Body of pancreas (tissue), 4 donors: ENCODE measurements around the gene AQP12B. TPM values are rescaled to one million over a fixed set of nuclear protein-coding genes. Genes with fewer than 3 reads are reported as not detected.
"Not testable (repeated sequence)": the region's sequence is repeated elsewhere in the genome, so short reads cannot be mapped to it uniquely, and the experiment has no call there.

ENCODE experiments used
- ATAC-seq: fragments of 150-250 bp; one replicate; pipeline ENCODE4 v1.9.1; 2016
- DNase-seq, 4 donors: peaks; one replicate each; pipeline ENCODE4 v3.0.0-alpha.2; 2019
- H3K27ac ChIP-seq, 4 donors: fragments of 200-600 bp; sonication (generic); 1 replicate in 3 of 4; 2 replicates in 1 of 4; pipeline versions ENCODE4 v1.5.1 to v1.6.1; 2016 to 2019; ENCODE audit warnings: mild to moderate bottlenecking in 1 of 4, mixed read lengths in 1 of 4, moderate library complexity in 1 of 4
- H3K27me3 ChIP-seq, 2 donors: fragments of 200-600 bp; sonication (generic); one replicate each; pipeline ENCODE4 v1.6.0; 2016; ENCODE audit warnings: mild to moderate bottlenecking in 1 of 2
- H3K36me3 ChIP-seq, 2 donors: fragments of 200-600 bp; sonication (generic); replicated peaks in 1 of 2; 2 replicates each; pipeline ENCODE4 v1.5.1; 2016; ENCODE audit warnings: low read depth in 2 of 2; ENCODE audit not compliant: insufficient read depth in 1 of 2
- H3K4me1 ChIP-seq: fragments of 200-600 bp; sonication (generic); one replicate; pipeline ENCODE4 v1.6.0; 2016
- H3K4me3 ChIP-seq, 2 donors: fragments of 200-600 bp; sonication (generic); 1 replicate in 1 of 2; 2 replicates in 1 of 2; pipeline ENCODE4 v1.5.1; 2016 to 2019
- H3K9me3 ChIP-seq, 3 donors: fragments of 200-600 bp; sonication (generic); 1 replicate in 2 of 3; 2 replicates in 1 of 3; pipeline ENCODE4 v1.5.1; 2016
- CTCF ChIP-seq, 7 experiments: fragments of 450-650 bp in 4 of 7; fragments of 200-600 bp in 3 of 7; sonication (generic) in 3 of 7; IDR thresholded peaks; one replicate each; pipeline ENCODE4 v1.5.1; 2016 to 2019; ENCODE audit warnings: antibody characterized with exemption in 7 of 7
- POLR2A ChIP-seq, 3 donors: fragments of 450-650 bp; IDR thresholded peaks; one replicate each; pipeline ENCODE4 v1.6.1; 2016; ENCODE audit warnings: antibody characterized with exemption in 3 of 3, mild to moderate bottlenecking in 2 of 3
- WGBS, 2 donors: methylation state at CpG; one replicate each; pipeline ENCODE4 v1.1.5; 2017; 5-methylcytosine and 5-hydroxymethylcytosine counted together
- intact Hi-C: fragments of 100-400 bp; cut with DNase I; formaldehyde crosslinking; loops from one replicate; pipeline ENCODE4 v1.15.1; 2023
- total RNA-seq, 2 donors: library from RNA; depleted of rRNA; stranded (reverse); fragments of >200 nt; gene quantifications; one replicate each; pipeline ENCODE4 v1.1.0, GENCODE V29; 2016

The AQP12B gene
- total RNA-seq, 2 donors from 2014 or later, result 328 to 392 TPM

- intact Hi-C loops, result no loop called here
- DNase-seq (peak; percentile 82 to 92 (median 87)), ATAC-seq (peak; percentile 44)
Observed at GRCh38 chr2:240685771-240686371, 3.2 kb upstream of the AQP12B start.

DNA sequence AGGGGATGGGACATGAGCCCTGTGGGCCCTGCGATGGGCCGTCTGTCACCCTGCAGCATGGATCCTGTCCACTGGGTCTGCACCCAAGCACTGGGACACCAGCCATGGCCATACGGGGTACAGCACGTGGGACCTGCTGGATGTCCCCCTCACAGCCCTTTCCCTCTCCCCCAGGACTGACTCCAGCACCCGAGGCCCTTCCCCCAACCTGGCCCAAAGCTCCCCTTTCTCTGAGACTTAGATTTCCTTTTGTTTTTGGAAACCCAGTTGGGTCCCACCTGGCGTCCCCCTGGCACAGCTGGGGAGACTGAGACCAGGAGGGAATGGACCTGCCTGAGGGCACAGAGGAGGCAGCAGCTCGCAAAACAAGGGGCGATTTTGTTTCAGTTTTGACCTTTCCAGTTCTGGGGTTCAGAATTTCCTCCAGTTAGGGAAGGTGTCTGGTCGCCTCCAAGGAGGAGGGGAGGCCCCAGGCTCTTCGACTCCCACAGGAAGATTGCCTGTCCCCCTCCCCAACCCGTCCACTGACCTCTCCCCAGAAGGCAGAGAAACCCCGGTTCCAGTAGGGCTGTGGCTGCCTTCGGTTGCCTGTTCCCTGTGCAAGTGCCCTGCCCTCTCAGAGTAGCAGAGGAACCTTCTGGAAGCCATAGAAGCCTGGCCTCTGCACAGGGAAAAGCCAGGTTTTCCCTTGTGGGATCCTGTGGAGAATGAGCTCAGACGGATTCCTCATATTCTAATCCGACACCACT, 1.5 kb upstream of the AQP12B start:
- 43 to 58% methylated on average over 13 of the region's 15 CpGs for WGBS, 2 donors
- not testable (repeated sequence) for ATAC-seq

More at GRCh38 chr2:240685771-240686371, 3.2 kb upstream of the AQP12B start:
- Histone ChIP-seq H3K4me1 (peaks cover 36% of the 10 kb centered on the region), H3K27me3 (no peaks in the 10 kb centered on the region), H3K36me3 (no peaks in the 10 kb centered on the region), H3K27ac (peak overlapping the region; percentile 40 to 90 (median 85)), H3K9me3 (no peaks in the 10 kb centered on the region), H3K4me3 (no peak overlapping the region)
- peak in 4 of 7 experiments; percentile 42 to 61 (median 48) for TF ChIP-seq CTCF (IDR thresholded peaks at IDR 0.05)
- TF ChIP-seq POLR2A (IDR thresholded peaks at IDR 0.05), result peak; percentile 12 to 81 (median 76)
- WGBS, 2 donors, result 8 to 27% methylated on average over 7 to 10 of the region's 10 CpGs

GRCh38 chr2:240683329-240683979, 769 bp upstream of the AQP12B start:
- H3K36me3 ChIP-seq, intact Hi-C loops, H3K27me3 ChIP-seq, H3K9me3 ChIP-seq, H3K4me3 ChIP-seq: not testable (repeated sequence)
- DNase-seq (peak in 3 of 4 donors; percentile 42 to 59 (median 55)), ATAC-seq (peak; percentile 51)
- peak overlapping the region; percentile 52 to 80 (median 78) for H3K27ac ChIP-seq
- H3K4me1 ChIP-seq, result peaks cover 25% of the 10 kb centered on the region
- 30% methylated on average over 2 of the region's 15 CpGs; no CpG with 5 or more reads in 1 of the 2 donors for WGBS, 2 donors

More for the DNA sequence above, 1.5 kb upstream of the AQP12B start:
- H3K27me3 ChIP-seq, DNase-seq, H3K36me3 ChIP-seq, H3K9me3 ChIP-seq, intact Hi-C loops, H3K4me3 ChIP-seq: not testable (repeated sequence)
- Histone ChIP-seq H3K27ac (peak overlapping the region; percentile 52 to 80 (median 78)), H3K4me1 (peaks cover 28% of the 10 kb centered on the region)

DNA sequence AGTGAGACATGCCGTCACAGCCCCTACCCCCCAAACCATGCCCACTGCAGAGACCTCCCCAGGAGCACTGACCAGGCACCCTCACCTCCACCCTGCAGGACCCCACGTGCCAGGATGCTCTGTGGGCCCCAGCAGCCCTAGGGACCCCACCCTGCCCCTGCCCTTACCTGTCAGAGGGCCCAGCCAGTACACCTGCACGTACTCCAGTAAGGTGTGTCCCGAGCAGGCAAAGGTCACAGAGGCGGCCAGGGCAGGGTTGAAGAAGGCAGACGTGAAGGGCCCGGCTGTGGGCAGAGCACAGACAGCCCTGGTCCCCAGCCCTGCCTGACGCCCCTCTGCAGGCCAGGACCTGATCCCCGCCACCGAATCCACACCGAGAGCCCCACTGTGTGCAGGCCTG, 2.5 kb downstream of the AQP12B start:
- intact Hi-C loops, H3K4me3 ChIP-seq, H3K36me3 ChIP-seq, ATAC-seq, H3K9me3 ChIP-seq, H3K27ac ChIP-seq, DNase-seq, H3K27me3 ChIP-seq: not testable (repeated sequence)
- WGBS, 2 donors, result 16% methylated on average over 2 of the region's 11 CpGs; no CpG with 5 or more reads in 1 of the 2 donors
- H3K4me1 ChIP-seq, result peaks cover 10% of the 10 kb centered on the region

- H3K9me3 ChIP-seq, intact Hi-C loops, H3K4me1 ChIP-seq, H3K27me3 ChIP-seq, H3K27ac ChIP-seq, H3K36me3 ChIP-seq, ATAC-seq, H3K4me3 ChIP-seq, DNase-seq: not testable (repeated sequence)
- WGBS, 2 donors, result no CpG with 5 or more reads among the region's 19 CpGs
Observed at GRCh38 chr2:240678909-240679308, 3.8 kb downstream of the AQP12B start.

DNA sequence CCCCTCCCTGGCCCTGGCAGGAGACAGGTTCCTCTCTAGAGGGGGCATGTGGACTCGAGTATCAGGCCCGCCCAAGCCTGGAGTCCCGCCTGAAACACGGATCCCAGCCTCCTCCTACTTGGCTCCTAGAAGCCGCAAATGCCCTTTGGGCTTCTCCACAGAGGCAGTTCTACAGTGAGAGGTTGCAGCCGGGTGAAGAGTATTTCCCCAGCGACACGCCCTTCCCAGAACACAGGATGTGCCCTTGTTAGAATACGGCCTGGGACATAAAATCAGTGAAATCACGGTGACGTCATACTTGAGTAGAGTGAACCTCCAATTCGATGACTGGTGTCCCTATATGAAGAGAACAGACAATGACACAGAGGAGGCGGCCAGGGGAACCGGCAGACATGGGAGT, 4.6 kb downstream of the AQP12B start:
- WGBS, 2 donors, result no CpG with 5 or more reads among the region's 14 CpGs
- H3K36me3 ChIP-seq, intact Hi-C loops, H3K4me3 ChIP-seq, DNase-seq, H3K27me3 ChIP-seq, H3K27ac ChIP-seq, H3K9me3 ChIP-seq, ATAC-seq, H3K4me1 ChIP-seq: not testable (repeated sequence)

GRCh38 chr2:240675345-240675744, 7.3 kb downstream of the AQP12B start:
- H3K4me3 ChIP-seq, H3K27me3 ChIP-seq, H3K9me3 ChIP-seq, DNase-seq, H3K27ac ChIP-seq, intact Hi-C loops, H3K36me3 ChIP-seq, H3K4me1 ChIP-seq: not testable (repeated sequence)
- peak; percentile 78 for ATAC-seq
- WGBS, 2 donors, result no CpG with 5 or more reads among the region's 24 CpGs

DNA sequence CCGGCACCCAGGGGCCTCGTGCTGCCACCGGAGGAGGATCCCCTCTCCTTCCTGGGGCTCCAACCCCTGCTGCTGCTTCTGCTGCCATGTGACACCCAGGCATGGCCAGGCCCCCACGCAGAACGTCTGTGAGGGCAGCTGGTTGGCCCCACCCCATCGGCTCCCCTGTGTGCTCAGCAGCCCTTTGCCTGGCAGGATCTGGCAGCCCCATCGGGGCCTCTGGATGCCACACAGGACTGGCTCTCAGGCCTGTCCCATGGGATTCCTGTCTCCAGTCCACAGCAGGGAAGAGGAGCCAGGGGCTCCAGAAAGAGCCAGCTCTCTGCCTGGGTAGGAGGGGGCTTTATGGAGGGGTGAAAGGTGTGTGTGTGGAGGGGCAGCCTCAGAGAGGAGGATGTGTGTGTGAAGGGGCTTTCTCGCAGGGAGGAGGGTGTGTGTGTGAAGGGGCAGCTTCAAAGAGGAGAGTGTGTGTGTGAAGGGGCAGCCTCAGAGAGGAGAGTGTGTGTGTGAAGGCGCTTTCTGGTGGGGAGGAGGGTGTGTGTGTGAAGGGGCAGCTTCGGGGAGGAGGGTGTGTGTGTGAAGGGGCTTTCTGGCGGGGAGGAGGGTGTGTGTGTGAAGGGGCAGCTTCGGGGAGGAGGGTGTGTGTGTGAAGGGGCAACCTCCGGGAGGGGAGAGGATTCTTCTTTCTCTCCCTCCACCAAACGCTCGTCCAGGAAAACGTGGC, 8.1 kb downstream of the AQP12B start:
- WGBS, 2 donors, result 7 to 31% methylated on average over 5 to 10 of the region's 16 CpGs
- ATAC-seq, intact Hi-C loops, H3K27me3 ChIP-seq, H3K27ac ChIP-seq, H3K36me3 ChIP-seq, H3K9me3 ChIP-seq, H3K4me1 ChIP-seq, H3K4me3 ChIP-seq: not testable (repeated sequence)
- DNase-seq, result peak in 3 of 4 donors; percentile 3 to 42 (median 11)
